ENCODE results near the gene MRAP.

Gene MRAP

DNA sequence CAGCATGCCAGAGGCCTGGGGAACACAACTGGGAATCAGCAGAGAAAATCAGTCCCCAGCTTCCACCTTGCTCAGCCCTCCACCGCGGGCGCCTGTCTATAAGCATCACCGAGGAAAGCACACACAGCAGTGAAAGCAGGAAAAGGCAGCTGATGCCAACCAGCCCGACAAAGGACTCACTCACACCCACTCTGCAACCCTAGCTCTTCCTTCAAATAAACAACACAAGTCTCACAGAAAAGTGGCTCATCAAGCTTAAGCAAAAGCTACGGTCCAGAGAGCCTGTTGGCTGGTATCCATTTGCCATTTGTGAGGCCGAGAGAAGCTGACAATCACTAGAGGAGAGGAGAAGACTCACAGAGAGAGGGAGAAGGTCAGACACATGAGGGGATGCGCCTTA lies 27.1 kb downstream of the MRAP start:
- no peak for DNase-seq

DNA sequence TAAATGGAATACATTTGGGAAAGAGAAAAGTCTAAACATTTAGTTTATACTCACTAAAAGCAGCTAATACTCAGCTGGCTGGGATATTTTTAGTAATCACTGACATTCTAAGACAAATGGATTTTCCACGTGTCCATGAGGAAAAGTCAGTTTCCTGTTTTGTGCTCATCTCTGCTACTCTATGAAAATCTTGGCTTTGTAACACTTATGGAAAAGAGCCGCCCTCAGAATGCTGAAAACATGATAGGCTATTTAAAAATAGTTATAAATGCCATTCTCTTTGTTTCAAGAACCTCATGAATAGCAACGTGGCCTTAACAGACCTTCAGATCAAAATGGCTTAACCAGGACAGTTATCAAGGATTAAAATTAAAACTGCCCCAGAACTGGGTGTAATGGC lies 29.9 kb downstream of the MRAP start:
- DNase-seq: no peak

DNA sequence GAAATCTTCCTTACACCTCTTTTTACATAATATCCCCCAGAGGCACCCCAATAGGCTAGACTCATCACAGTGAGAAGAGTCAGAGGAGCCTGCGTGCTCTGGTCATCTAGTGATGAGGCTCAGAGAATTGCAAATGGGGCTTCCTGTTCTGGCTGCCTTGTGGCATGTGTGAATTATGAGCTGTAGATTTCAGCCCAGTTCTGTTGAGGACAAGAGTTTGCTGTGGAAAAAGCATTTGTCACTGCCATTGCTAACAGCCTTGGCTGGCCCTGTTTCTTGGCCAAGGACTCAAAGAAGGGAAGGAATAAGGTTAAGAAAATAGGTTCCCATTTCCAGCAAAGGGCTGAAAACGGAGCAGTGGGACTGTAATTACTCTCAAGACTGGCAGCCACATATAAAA lies 30.7 kb downstream of the MRAP start:
- DNase-seq: no peak

DNA sequence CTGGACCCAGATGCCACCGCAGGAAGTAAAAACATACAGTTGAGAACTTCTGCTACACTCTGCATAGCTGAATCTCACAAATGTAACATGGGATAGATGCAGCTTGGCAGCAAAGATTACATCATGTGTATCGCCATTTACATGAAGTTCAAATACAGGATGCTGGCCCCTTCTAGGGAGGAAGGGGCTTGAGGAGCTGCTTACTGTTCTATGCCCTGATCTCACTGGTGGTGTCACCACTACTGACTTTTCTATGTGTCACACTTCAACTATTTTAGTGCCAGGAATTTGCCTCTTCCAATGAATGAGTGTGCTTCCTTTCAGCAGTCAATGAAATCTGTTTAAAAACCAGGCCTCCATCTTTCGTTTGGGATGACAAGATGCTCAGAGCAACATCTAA lies 31.1 kb downstream of the MRAP start:
- no peak for DNase-seq

DNA sequence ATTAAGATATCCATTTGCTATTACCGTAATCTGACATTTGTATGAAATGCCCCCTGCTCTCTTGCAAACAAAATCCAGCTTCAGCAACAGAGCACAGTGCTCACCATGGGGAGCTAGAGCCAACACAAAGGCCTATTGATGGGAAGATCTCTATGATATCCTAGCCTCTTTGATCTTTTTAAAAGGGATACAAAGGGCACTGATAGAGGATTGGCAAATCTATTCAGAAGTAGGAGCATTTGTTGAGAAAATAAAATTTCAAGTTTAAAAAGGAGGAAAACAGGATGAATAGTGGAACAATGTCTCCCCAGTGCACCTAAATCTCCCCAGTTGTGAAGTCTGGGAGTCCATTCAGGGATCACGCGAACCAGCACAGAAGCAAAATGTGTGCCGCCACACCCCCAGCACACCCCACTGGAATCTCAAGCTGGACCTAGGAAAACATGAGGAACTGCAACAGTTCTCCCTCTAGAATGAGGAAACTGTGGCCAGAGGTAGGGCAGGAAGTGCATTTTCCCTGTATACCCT lies 32.2 kb downstream of the MRAP start:
- no peak for DNase-seq

DNA sequence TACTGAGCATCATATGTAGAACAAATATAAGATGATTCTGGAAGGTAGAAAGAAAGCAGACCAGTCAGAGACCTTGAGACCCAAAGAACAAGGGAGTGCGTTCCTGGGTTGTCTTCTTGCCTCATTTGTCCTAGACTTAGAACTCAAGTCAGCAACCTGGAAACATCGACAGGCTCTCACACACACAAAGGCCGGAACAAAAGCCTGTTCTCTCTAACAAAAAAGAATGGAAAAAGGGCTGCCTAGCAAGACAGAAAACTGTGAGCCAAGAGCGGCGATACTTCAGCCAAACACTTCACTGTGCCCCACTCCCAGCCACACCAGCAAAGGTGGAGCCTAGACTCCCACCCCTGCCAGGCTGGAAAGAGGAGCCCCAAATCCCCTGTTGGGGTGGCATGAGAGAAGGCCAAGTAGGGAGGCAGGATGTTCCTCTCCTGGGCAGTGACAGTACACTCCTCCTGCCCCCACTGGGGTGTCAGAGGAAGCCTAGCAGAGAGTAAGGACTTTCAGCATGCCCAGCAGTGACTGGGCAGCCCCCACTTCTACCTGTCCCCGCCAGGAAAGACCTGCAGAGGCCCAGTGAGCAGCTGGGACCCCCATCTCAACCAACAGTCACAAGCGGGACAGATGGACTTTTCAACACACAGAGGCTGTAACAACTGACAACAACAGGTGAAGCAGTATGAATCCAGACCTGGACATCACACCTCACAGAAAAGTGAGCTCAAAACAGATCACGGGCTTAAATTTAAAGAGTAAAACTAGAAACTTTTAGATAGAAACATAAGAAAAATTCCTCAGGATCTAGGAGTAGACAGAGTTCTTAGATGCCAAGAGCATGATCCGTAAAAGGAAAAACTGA lies 33.0 kb downstream of the MRAP start:
- no peak for DNase-seq

DNA sequence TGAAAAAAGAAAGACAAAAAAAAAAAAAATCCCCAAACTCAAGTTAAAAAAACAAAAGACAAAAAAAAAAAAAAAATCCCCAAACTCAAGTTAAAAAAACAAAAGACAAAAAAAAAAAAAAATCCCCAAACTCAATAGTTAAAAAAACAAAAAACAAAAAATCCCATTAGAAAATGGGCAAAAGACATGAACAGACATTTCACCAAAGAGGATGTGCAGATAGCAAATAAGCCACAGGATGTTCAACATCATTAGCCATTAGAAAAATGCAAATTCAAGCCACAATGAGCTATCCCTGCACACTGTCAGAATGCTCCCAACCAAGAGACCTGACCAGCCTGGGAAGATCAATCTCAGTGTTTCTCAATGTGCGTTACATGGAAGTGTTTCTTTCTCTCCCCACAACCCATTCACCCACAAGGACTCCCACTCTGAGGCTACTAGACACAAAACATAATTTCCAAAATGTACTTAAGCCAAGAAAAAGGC lies 33.9 kb downstream of the MRAP start:
- no peak for DNase-seq

DNA sequence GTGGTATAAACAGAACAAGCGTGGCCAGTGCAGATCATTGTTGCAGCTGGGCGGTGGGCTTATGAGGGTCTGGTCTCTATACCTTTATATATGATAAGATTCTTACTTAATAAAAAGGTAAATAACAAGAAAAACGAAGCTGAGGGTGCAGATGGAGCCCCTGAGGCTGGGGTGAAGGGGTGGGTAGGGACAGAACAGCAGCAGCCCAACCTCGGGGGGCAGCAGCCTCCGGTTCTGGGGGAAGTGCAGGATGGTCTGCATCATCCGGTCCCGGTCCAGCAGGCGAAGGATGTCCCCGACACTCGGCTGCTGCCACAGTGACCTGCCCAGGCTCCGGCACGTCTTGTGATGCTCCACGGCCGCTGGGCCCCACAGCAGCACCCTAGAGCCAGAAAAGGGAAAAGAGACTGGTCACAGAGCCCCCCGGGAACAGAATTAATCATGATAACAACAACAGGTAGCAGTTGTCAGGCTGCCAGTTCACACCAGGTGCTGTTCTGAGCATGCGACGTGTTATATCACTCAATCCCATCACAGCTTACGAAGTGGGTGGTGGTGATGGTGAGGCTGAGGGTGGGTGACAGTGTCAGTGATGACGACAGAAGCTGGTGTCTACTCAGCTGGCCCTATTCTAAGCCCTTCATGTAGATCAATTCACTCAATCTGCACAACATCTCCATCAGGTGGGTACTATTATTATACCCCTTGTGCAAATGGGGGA lies 35.5 kb downstream of the MRAP start:
- no peak for DNase-seq

DNA sequence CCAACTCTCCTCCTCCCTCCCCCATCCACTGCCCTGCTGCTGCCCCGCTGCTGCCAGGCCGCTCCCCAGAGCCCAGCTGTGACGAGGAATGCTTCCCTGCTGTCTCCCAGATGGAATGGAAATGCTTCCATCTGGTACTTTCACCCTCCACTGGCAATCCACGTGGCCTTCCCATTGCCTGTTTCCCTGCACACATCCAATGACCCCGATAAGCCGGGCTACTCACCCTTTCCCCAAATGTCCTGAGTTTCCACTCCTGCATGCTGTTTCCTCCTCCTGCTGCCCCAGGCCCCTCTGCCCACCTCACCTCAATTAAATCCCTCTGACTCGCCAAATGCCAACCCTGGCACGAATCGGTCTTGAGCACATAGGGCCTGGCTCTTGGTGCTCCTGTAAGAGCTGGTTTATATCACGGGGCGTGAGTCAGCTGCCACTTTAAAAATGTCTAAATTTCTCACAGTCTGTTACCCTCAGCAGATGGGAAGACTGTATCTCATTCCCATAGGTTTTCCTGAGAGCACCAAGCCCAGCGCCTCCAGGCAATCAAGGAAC lies 36.4 kb downstream of the MRAP start:
- no peak for DNase-seq

DNA sequence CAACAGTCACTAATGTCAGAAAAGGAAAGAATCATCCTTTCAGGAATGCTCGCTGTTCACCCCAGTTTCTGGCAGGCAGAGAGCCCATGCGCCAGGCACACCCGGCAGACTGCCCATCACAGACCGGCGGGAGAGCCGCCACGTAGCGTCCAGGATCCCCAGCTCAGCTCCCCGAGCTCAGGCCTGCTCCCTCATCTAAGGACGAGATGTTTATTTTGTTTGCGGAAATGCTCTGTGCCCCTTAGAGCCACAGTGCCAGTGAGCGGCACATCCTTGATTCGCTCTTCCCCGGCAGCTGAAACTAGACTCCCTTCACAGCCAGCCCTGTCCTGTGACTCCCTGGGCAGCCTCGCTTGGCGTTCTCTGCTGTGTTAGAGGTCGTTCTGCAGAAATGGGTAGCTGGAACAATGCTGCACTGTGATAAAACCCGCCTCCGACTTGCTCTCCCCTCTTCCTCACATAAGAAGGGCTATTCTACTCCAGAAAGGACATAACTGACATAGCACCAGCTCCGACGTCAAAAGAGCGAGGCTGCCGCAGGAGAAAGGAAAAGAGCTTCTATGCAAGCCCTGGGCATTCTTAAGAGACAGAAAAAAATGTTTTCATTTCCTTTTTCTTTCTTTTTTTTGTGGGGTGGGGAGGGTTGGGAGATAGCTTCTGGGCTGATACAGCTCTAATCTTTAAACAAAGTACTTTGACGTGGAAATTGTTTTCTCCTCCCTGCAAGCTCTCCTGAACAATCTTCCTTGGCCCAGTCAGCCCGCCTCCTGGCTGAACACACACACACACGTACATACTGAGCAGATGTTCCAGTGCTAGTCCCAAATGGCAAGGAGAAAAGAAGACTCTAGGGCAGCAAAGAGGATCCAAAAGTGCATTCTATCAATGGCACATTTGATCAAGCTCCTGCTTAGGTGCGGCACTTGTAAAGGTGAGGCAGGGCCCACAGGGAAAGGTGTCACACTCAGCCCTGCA lies 37.2 kb downstream of the MRAP start:
- no peak for DNase-seq

DNA sequence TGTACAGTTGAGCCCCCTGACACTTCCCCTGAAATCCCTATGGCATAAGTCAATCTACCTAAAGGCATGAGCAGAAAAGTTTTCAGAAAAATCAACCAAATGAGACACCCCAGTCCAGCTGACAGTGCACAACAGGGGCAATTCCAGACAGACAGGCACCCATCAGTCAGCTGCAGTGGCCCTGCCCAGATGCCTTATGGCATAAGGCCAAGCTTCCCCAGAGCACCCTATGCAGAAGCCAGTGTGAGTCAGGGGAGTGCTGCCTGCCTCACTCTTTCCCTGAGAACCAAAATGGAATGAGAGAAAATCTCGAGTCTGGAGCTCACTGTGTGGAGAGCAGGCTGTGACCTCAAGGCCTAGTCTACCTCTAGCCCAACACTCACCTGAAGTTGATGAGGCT lies 38.1 kb downstream of the MRAP start:
- DNase-seq: no peak

DNA sequence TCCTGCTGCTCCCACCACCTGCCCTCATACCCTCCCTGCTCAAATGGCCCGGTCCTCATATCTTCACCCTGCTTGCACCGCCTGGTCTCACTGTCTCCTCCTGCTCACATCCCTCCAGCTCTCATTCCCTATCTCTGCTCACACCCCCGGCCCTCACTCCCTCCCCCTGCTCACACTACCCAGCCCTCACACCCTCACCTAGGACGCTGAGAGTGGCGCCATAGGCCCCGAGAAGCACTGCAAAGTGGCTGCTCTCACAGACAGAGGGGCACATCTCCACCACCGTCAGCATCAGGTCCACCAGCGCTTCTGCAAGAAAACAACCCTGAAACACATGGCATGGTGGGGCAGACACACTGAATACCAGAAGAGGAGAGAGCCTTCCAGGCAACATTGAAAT lies 38.6 kb downstream of the MRAP start:
- DNase-seq: no peak

DNA sequence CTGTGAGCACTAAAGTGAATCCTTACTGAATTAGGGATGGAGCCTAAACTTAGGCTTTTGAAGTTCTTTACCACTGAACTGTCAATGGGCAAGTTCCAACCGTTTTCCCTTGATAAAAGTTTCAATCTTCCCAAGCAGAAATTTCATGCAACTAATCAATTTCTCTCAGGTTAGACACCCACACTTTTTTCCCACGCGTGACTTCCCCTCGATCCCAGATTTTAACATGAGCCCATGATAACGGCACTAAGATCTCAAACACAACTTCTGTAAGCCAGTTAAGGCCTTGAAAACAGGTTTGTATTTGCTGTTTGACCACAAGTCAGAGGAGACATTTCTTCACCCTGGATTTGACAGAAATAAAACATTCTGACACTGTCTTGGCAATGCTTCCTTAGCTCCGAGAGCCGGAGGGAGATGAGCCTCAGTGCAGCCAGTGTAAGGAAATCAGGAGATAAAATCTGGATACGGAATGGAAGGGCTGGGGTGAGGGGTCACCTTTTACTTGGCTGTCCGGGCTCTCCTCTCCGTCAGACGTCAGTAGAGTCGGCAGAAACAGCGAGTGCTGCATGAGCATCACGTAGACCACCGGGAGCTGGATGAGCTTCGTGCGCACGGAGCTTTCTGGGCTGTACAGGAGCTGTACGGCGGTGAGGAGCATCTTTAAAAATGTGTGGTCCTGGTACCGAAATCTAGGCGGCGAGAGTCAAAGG lies 39.7 kb downstream of the MRAP start:
- DNase-seq: no peak

DNA sequence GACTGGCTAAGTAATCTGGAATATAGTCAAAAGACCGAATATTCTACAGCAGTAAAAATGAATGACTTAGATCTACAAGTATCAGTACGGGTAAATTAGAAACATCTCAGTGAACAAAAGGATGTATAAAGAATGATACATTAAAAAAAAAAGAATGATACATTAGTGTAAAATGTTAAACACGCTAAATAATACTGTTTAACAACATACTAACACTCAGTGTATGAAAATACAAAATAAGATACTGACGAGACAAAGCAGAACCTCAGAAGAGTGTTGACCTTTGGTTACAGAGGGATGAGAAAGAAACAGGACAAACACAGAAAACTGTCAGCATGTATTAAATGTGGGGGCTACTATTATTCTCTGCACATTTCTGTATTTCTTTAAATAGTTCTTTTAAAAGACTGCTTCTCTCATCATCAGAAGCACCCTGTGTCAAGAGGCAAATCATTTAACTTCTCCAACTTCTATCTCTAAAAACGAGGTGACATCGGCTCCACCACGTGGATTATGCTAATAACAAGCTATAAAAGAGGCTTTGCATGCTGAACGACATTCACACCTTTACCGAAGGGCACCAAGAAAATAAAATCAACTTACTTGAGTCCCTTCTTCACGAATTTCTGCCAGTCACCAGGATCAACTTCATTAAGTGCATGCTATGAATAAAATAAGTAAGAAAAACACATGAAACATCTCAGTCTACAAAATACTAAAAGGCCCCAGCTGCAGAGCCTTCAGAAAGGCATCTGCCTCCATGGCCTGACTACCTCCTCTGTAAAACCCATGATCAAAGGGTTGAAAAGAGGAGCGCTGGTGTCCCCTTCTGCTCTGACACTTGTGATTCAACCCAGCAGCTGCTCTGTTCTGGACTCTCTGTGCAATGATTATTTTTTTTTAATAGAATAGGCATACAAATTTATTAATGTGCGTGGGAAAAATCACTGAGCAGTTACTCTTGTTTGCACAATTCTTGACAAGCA lies 42.5 kb downstream of the MRAP start:
- no peak for DNase-seq

DNA sequence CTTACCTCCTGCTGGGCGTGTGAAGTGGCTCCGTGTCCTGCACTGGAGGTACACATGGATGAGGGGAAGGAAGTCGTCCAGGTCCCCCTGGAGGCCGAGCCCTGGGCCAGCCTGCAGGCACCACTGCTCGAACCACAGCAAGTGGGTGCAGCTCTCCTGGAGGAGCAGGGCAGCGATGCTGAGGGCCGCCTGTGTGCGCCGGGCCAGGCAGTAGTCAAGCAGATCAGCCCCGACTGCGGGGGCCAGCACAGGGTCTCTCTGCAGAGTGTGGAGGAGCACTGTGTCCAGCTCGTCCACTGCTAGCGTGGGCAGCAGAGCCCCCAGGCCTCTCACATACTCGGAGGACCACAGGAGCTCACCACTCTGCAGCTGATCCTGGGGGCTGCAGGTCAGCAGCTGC lies 48.3 kb downstream of the MRAP start:
- no peak for DNase-seq

DNA sequence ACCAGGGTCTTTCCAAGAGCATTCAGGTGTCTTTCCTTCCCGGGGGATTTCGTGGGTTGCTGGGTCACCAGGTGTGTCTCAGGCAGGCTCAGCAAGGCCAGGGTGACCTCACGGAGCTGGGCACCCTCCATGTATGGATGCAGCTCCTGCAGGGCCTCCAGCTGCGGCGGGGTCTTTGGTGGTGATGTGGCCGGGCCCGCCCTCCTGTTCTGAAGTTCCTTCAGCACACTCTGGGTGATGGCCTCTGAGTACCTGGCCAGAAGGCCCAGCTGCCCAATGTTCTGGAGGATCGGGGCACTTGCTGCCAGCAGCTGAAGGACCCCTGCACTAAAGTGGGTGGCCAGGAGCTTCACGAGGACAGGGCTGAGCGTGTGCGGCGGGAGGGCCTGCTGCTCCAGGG lies 48.7 kb downstream of the MRAP start:
- DNase-seq: no peak

DNA sequence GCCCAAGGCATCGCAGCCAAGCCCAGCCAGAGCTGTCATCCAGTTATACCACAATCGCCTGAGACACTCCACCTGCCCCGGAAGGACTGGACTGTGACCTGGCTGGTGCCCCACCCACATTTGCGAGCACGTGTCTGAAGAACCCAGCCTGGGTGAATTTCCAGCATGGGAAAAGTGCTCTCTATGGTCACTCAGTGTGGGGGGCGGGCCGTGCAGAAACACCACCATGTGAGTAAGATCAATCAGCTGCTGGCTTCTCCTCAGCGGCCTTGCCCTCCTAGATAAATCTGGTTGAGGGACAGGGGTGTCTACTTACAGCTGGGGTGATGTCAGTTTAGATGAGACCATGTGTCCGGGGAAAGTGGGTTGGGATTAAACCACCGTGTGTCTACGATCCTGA lies 49.3 kb downstream of the MRAP start:
- no peak for DNase-seq

DNA sequence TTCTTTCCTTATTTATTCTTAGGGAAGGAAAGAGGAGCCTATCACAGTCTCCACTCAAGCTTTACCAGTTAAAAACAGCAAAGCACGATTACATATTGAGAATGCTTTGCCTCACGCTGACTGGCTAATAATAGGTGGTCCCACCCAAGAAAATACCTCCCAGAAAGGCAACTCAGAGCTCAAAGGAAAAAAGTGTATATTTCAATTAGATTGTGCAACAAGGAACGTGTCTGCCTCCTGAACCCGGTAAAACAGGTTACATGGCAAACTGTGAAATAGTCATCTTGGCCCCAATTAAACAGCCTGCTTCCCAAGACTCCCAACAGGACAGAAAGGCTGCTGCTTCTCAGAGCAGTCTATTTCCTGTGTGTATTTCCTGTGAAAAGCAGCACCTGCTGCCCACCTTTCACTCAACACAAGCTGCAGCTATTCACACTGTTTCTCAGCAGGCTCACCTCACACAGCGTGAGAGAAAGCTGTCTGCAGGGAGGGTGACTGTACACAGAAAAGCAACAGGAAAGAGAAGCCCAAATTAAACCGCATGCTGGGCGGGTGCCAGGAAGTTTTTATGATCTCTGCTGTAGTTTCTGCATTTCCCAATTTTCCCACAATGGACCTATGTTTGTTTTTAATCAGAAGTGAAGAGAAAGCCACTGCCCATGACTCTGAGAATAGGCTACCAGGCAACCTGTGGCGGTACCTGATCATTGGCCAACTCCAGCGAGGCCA lies 50.1 kb downstream of the MRAP start:
- DNase-seq: no peak

DNA sequence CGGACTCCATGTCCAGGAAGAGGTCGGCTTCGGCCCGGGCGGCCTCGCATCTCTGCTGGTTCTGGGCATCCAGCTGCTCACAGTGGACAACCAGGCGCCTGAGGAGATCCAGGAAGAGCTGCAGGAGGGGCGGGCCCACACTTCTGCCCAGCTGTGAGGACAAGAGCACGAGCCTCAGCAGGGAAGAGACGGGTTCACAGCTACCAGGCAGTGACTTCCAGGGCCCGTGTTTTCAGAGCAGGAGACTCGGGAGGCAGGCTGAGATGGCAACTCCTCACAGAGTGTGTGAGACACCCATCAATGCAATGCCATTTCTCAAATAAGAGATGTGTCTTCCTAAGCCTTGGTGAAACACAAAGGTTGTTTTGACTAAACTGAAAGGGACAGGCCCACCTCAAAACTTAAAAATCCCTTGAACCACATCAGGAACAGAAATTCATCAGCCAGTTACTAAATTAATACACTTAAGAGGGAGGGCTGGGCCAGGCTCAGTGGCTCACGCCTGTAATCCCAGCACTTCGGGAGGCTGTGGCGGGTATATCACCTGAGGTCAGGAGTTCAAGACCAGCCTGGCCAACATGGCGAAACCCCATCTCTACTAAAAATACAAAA lies 50.8 kb downstream of the MRAP start:
- DNase-seq: no peak

All from stimulated activated CD4-positive, alpha-beta T cell treated with anti-CD3 and anti-CD28 coated beads, Interleukin-2, amount 100 ng/mL, for 48 hours (primary cell).